Mucosa of rectum (tissue), 2 donors: Measurements from ENCODE around the gene TARS3.

Source experiments
- H3K27ac ChIP-seq, 2 donors: one replicate each; pipeline ENCODE4 v1.7.0; 2013; ENCODE audit warnings: inconsistent platforms in 2 of 2, low read depth in 2 of 2, low read length in 2 of 2
- H3K27me3 ChIP-seq, 2 donors: one replicate each; pipeline ENCODE4 v1.7.0; 2013; ENCODE audit warnings: low read length in 2 of 2; ENCODE audit not compliant: control insufficient read depth in 2 of 2, insufficient read depth in 2 of 2
- H3K36me3 ChIP-seq, 2 donors: one replicate each; pipeline ENCODE4 v1.7.0; 2013; ENCODE audit warnings: low read length in 2 of 2; ENCODE audit not compliant: control insufficient read depth in 2 of 2, insufficient read depth in 2 of 2
- H3K4me1 ChIP-seq, 2 donors: one replicate each; pipeline ENCODE4 v1.7.0; 2013; ENCODE audit warnings: low read length in 2 of 2, mild to moderate bottlenecking in 1 of 2; ENCODE audit not compliant: control insufficient read depth in 2 of 2, insufficient read depth in 2 of 2
- H3K4me3 ChIP-seq, 2 donors: one replicate each; pipeline ENCODE4 v1.7.0; 2013; ENCODE audit warnings: low read length in 2 of 2
- H3K9ac ChIP-seq, 2 donors: one replicate each; pipeline ENCODE4 v1.7.0; 2013; ENCODE audit warnings: low read length in 2 of 2, low read depth in 1 of 2, mild to moderate bottlenecking in 1 of 2
- H3K9me3 ChIP-seq, 2 donors: one replicate each; pipeline ENCODE4 v1.7.0; 2013; ENCODE audit warnings: low read length in 2 of 2; ENCODE audit not compliant: control insufficient read depth in 2 of 2
- donor health status: healthy.
- donor health status: Normal muscosa, but diverticular disease.

Gene TARS3

DNA sequence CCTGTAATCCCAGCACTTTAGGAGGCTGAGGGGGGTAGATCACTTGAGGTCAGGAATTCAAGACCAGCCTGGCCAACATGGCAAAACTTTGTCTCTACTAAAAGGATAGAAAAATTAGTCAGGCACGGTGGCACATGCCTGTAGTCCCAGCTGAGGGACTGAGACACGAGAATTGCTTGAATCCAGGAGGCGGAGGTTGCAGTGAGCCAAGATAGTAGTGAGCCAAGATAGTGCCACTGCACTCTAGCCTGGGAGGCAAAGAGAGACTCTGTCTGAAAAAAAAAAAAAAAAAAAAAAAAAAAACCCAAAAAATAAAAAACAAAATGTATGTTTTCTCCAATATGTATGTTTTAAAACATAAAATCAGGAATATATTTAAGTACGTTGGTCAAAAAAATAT lies 16.3 kb downstream of the TARS3 start:
- Histone ChIP-seq H3K9ac (no peak overlapping the region), H3K9me3 (no peaks in the 10 kb centered on the region), H3K4me3 (no peak overlapping the region), H3K36me3 (peaks cover 27 to 38% of the 10 kb centered on the region in 2 donors), H3K27ac (no peak overlapping the region), H3K27me3 (no peaks in the 10 kb centered on the region), H3K4me1 (no peaks in the 10 kb centered on the region)

DNA sequence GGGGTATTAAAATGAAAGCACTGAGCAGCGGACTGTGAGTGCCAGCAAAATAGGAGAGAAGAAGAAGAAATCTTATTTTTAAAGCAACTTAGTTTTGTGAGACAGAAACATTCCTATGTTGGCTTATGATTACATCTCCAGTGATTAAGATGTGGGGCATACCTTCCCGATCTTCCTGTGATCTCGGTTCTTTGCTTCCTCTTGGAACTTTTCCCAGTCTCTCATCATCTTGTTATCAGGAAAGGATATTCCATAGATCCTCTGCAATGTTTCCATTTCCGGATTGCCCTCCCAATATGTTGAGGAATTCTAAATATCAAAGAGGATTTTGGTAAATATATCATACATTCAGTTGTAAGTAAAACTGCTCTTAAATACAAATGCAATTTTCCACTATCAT lies 22.2 kb downstream of the TARS3 start:
- no peak overlapping the region for H3K9ac ChIP-seq
- no peaks in the 10 kb centered on the region for H3K4me1 ChIP-seq
- H3K27me3 ChIP-seq = no peaks in the 10 kb centered on the region
- no peak overlapping the region for H3K4me3 ChIP-seq
- no peak overlapping the region for H3K27ac ChIP-seq
- H3K9me3 ChIP-seq = no peaks in the 10 kb centered on the region
- peaks cover 51 to 53% of the 10 kb centered on the region in 2 donors for H3K36me3 ChIP-seq

DNA sequence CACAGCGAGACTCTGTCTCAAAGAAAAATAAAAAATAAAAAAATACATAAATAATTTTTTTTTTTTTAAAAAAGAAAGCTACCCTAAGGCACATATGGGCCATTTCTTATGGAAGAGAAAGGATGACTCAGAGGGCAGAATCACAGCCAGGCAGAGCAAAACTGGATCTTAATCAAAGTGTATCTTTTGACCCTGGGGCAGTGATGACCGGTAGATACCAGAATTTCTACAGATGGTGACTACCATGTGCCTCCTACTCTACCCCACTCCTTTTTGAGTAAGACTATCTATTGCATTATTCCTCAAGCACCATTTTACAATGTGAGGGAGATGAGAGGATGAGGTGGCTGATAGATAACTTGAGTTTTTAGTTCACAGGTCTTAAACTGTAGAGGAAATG lies 26.0 kb downstream of the TARS3 start:
- Histone ChIP-seq H3K27me3 (no peaks in the 10 kb centered on the region), H3K27ac (no peak overlapping the region), H3K36me3 (peaks cover 54 to 59% of the 10 kb centered on the region in 2 donors), H3K9me3 (no peaks in the 10 kb centered on the region), H3K4me3 (no peak overlapping the region), H3K4me1 (no peaks in the 10 kb centered on the region), H3K9ac (no peak overlapping the region)

DNA sequence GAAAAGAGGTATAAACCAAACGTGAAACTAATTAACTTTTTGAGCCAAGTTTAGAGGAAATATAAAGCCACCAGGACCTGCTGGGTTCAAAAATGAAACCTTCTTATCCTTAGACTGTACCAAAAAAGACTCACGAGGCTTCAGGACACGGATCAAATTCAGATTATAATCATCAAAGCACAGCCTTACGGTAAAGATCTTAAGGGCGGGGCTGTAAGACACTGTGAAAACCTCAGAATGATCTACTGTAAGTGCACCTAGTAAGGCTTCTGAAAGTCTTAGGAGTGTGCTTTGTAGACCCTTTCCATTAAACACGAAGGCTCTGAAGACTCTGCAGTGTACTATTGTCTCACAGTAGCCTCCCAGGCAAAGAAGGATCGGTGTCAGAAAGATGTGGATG lies 26.8 kb downstream of the TARS3 start:
- Histone ChIP-seq H3K4me3 (no peak overlapping the region), H3K9me3 (no peaks in the 10 kb centered on the region), H3K9ac (no peak overlapping the region), H3K27ac (no peak overlapping the region), H3K36me3 (peaks cover 50 to 53% of the 10 kb centered on the region in 2 donors), H3K27me3 (no peaks in the 10 kb centered on the region), H3K4me1 (no peaks in the 10 kb centered on the region)

DNA sequence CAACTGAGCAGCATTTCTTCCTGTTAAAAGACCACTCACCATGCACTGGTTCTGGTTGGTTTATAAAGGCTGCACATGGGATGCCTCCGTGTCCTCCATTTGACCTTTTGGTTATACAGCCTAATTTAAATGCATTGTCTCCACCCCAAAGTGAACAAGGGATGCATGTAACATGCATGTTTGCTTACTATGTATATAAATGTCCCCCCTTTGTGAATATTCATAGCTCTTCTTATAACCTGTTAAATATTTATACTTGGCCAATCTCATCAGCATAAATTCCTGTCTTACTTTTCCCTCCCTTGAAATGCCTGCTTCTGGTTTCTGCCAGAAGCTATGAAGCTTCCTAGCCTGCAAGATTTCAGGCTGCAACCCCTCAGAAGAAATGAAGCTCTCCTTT lies 27.4 kb downstream of the TARS3 start:
- H3K4me3 ChIP-seq = no peak overlapping the region
- H3K9me3 ChIP-seq = no peaks in the 10 kb centered on the region
- H3K4me1 ChIP-seq = no peaks in the 10 kb centered on the region

DNA sequence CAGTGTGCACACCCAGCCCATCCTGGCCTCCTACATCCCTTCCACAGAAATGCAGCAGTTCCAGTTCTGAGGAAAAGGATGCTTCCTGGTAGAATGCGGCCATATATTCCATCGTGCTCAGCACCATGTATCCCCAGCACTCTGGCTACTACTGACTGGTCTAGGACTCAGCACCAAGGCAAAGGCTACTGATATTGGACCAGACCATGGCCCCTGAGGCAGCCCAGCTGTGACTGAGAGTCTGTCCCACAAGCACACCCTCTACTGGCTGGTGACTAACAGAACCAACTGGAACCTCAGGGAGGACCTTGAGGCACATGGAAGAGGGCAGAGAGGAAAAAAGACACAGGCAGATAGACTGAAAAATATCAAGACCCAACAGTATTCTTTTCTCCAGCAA lies 30.0 kb downstream of the TARS3 start:
- H3K9me3 ChIP-seq = no peaks in the 10 kb centered on the region
- no peak overlapping the region for H3K9ac ChIP-seq
- H3K27ac ChIP-seq = no peak overlapping the region
- peaks cover 25 to 41% of the 10 kb centered on the region in 2 donors for H3K36me3 ChIP-seq
- H3K27me3 ChIP-seq = no peaks in the 10 kb centered on the region
- H3K4me3 ChIP-seq = no peak overlapping the region
- H3K4me1 ChIP-seq = no peaks in the 10 kb centered on the region

More for the DNA sequence above, 27.4 kb downstream of the TARS3 start:
- Histone ChIP-seq H3K27ac (no peak overlapping the region), H3K9ac (no peak overlapping the region), H3K27me3 (no peaks in the 10 kb centered on the region), H3K36me3 (peaks cover 43 to 51% of the 10 kb centered on the region in 2 donors)

DNA sequence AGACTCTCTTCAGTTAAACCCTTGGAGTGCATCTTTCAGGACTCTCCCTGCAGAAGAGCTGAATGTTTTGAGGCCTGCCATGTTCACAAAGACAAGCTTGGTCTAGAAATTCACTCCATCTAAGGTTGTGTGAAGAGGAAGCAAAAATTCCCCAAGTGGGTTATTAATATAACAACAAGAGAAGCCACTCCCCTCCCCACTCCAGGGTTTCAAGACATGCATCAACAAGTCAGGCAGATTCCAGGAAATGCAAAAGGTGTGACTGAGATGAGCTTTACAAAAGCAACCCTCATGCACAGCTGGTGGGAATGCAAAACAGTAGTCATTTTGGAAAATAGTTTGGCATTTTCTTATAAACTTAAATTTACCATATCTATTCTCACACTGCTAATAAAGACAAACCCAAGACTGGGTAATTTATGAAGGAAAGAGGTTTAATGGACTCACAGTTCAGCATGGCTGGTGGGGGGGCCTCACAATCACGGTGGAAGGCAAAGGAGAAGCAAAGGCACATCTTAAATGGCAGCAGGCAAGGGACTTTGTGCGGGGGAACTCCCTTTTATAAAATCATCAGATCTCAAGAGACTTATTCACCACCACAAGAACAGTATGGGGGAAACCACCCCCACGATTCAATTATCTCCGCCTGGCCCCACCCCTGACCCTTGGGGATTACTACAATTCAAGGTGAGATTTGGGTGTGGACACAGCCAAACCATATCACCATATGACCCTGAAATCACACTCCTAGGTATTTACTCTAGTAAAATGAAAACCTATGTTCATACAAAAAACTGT lies 31.3 kb downstream of the TARS3 start:
- no peaks in the 10 kb centered on the region for H3K27me3 ChIP-seq
- no peak overlapping the region for H3K9ac ChIP-seq
- no peaks in the 10 kb centered on the region for H3K4me1 ChIP-seq
- peaks cover 17 to 30% of the 10 kb centered on the region in 2 donors for H3K36me3 ChIP-seq
- H3K9me3 ChIP-seq = no peaks in the 10 kb centered on the region
- H3K4me3 ChIP-seq = no peak overlapping the region
- H3K27ac ChIP-seq = no peak overlapping the region

DNA sequence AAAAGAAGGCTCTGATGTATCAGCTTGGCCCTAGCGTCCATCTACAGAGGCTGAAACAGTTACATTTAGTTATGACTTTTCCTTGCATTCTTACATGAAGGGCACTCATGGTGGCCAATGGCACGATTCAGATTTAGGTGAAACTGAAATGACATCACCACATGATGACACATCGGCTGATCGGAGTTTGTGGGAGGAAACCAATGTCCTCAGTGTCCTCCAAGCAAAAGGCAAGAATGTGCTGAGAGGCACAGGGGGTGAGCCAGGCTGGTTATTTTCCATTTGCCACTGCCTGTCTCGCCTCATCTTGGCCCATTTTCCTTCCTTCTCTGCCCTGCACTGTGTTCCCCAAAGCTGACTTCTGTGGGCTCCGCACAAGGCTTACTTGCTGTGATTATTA lies 34.4 kb downstream of the TARS3 start:
- H3K9ac ChIP-seq = no peak overlapping the region
- no peak overlapping the region for H3K4me3 ChIP-seq
- no peaks in the 10 kb centered on the region for H3K27me3 ChIP-seq
- H3K27ac ChIP-seq = no peak overlapping the region
- no peaks in the 10 kb centered on the region for H3K4me1 ChIP-seq
- no peaks in the 10 kb centered on the region for H3K9me3 ChIP-seq
- H3K36me3 ChIP-seq = peaks cover 13 to 19% of the 10 kb centered on the region in 2 donors

DNA sequence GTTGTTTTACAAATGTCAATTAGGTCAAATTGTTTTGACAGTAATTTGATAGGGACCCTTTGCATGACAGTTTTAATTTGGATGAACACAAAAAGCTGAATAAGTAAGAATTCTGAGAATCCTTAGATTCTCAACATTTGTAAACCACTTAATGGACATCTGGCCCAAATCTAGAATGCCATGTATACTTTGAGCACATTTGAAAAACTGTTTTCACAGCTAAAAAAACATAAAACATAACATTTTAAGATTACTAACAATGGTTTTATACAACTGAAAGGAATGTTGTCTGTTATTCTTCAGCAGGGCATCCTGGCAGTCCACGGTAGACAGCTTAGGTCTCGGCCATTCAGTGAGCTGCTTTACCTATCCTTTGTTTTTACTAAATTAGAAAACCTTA lies 37.6 kb downstream of the TARS3 start:
- Histone ChIP-seq H3K27me3 (no peaks in the 10 kb centered on the region), H3K36me3 (peaks cover 19 to 20% of the 10 kb centered on the region in 2 donors), H3K27ac (no peak overlapping the region), H3K9me3 (no peaks in the 10 kb centered on the region), H3K9ac (no peak overlapping the region), H3K4me3 (no peak overlapping the region), H3K4me1 (no peaks in the 10 kb centered on the region)

DNA sequence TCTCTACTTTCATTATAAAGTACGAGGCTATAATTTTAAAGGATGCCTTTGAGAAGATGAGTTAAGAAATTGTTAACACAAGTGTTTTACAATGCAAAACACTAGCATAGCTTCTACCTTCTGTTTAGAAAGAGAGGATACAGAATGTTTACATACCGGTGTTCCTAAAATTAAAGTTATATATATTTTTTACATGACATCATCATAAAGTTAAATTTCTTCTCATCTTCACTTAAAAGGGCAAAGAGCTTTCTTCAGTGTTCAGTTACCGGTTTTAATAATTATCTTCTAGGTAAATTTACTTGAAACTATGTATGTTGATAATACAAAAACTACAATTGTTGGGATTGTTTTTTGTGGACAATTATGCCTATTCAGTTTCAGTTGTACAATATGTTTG lies 39.4 kb downstream of the TARS3 start:
- H3K27me3 ChIP-seq = no peaks in the 10 kb centered on the region
- no peaks in the 10 kb centered on the region for H3K4me1 ChIP-seq
- H3K9ac ChIP-seq = no peak overlapping the region
- H3K27ac ChIP-seq = no peak overlapping the region
- H3K36me3 ChIP-seq = peaks cover 17 to 19% of the 10 kb centered on the region in 2 donors
- H3K9me3 ChIP-seq = no peaks in the 10 kb centered on the region
- no peak overlapping the region for H3K4me3 ChIP-seq
